Stomach smooth muscle (tissue), 2 donors: ENCODE data around the gene NEAT1.
A peak's percentile ranks its signal among the peaks of the same experiment; 100 is the strongest.

Experiments used
- H3K27ac ChIP-seq: one replicate; pipeline ENCODE4 v1.7.0; 2013; ENCODE audit warnings: mild to moderate bottlenecking, low read length, inconsistent platforms
- H3K27me3 ChIP-seq, 2 donors: one replicate each; pipeline ENCODE4 v1.7.0; 2013; ENCODE audit warnings: low read length in 2 of 2; ENCODE audit not compliant: insufficient read depth in 2 of 2, control insufficient read depth in 1 of 2
- H3K36me3 ChIP-seq, 2 donors: one replicate each; pipeline ENCODE4 v1.7.0; 2013; ENCODE audit warnings: low read length in 2 of 2; ENCODE audit not compliant: control insufficient read depth in 2 of 2, insufficient read depth in 2 of 2
- H3K4me1 ChIP-seq: one replicate; pipeline ENCODE4 v1.7.0; 2013; ENCODE audit warnings: low read length; ENCODE audit not compliant: control insufficient read depth, insufficient read depth
- H3K4me3 ChIP-seq, 2 donors: one replicate each; pipeline ENCODE4 v1.7.0; 2013; ENCODE audit warnings: low read length in 2 of 2
- H3K9ac ChIP-seq, 2 donors: one replicate each; pipeline ENCODE4 v1.7.0; 2013; ENCODE audit warnings: low read length in 2 of 2, mild to moderate bottlenecking in 1 of 2
- H3K9me3 ChIP-seq, 2 donors: one replicate each; pipeline ENCODE4 v1.7.0; 2013; ENCODE audit warnings: low read length in 2 of 2; ENCODE audit not compliant: control insufficient read depth in 2 of 2
- donor health status: healthy.
- donor health status: Pancreatic carcinoma.

NEAT1 gene

DNA sequence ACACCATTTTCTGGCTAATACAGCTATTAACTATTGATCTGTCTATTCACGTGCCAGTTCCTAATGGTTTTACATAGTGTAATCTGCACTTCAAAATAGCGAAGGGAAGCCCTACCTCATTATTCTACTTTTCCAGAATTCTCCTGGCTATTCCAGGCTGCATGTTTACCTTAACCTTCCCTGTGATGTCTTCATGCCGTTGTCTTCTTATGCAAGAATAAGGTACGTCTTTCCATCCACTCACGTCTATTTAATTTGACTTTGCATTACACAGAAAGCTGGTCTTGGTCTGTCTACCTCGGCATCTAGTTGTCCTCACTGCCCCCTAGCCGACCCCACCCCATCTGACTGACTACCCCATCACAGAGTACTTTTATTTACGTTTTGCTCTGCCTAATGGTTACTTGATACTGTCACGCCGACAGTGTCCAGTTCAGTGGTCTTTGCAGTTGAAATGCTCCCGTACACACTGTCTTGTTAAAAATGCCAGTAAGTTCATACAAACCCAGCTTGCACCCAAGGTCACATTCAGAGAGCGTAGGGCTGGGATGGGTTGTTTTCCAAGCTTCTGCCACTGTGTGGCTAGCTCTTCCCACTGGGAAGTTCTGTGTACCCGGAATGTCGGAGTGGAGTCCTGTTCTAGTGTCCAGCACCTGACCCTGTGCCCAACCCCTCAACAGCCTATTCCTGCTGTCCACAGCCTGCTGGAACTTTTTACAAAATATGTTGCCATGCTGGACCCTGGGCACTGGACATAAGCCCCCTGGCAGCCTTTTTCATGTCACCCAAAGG, 15.0 kb downstream of the NEAT1 start:
- Histone ChIP-seq H3K27me3 (no peaks in the 10 kb centered on the region), H3K9ac (peak overlapping the region in 1 of 2 donors; percentile 7), H3K4me3 (peak overlapping the region in 1 of 2 donors; percentile 10), H3K36me3 (peaks cover 48 to 60% of the 10 kb centered on the region in 2 donors), H3K9me3 (no peaks in the 10 kb centered on the region), H3K4me1 (peaks cover 56% of the 10 kb centered on the region), H3K27ac (no peak overlapping the region)

DNA sequence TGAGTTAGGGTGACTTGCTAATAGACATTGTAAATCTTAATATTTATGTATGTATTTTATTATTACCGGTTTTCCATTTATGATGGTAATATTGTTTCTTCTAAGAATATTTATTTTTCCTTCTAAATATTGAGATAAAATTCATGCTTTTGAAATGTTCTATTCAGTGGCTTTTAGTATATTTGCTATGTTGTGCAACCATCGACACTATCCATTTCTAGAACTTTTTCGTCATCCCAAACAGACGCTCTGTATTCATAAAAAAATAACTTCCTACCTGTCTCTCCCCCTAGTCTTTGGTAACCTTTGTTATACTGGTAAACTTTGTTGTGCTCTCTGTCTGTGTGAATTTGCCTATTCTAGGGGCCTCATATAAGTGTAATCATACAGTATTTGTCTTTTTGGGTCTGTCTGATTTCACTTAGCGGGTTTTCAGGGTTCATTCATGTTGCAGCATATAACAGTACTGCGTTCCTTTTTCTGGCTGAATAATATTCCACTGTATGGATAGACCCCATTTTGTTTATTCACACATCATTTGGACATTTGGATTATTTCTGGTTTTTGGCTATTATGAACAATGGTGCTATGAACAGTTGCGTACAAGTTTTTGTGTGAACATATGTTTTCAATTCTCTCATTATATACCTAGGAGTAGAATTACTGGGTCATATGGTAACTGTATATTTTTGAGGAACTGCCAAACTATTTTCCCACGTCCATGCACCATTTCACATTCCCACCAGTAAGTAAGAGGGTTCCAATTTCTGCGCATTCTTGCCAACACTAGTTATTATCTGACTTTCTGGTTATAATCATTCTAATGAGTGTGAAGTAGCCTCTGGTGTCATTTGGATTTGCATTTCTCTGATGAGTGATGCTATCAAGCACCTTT, 15.9 kb downstream of the NEAT1 start:
- Histone ChIP-seq H3K9ac (no peak overlapping the region), H3K36me3 (peaks cover 54 to 69% of the 10 kb centered on the region in 2 donors), H3K9me3 (no peaks in the 10 kb centered on the region), H3K27ac (peak overlapping the region; percentile 18), H3K4me3 (no peak overlapping the region), H3K27me3 (no peaks in the 10 kb centered on the region), H3K4me1 (peaks cover 63% of the 10 kb centered on the region)

GRCh38 chr11:65439331-65440181, 17.0 kb downstream of the NEAT1 start:
- peaks cover 59 to 72% of the 10 kb centered on the region in 2 donors for H3K36me3 ChIP-seq

DNA sequence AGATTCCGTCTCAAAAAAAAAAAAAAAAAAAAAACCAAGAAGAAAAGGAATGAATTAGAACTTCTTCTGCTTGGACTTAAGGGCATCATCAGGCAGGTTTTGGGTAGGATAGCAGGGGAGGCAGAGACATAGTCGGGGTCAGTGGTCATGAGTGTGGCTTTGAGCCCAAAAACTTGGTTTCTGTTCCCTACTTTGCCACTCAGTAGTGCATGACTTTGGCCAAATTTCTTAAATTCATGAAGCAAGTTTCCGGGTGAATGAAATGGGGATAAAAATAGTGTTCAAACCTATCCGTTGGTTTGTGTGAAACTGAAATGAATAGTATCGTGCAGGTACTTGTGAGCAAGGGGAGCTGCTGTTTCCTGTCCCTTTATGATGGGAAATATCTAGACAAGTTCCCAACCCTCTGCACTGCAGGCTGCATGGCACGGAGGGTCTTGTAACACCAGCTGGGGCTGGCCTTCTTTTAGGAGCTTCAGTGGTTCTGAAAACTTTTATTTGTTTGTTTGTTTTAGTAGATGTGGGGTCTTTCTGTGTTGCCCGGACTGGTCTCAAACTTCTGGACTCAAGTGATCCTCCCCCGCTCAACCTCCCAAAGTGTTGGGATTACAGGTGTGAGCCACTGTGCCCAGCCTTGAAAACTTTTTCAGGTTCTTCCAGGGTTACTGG, 18.4 kb downstream of the NEAT1 start:
- peaks cover 58 to 70% of the 10 kb centered on the region in 2 donors for H3K36me3 ChIP-seq
- H3K4me3 ChIP-seq: no peak overlapping the region
- H3K9ac ChIP-seq: no peak overlapping the region
- H3K27me3 ChIP-seq: no peaks in the 10 kb centered on the region
- peaks cover 53% of the 10 kb centered on the region for H3K4me1 ChIP-seq
- H3K9me3 ChIP-seq: no peaks in the 10 kb centered on the region
- no peak overlapping the region for H3K27ac ChIP-seq

More at GRCh38 chr11:65439331-65440181, 17.0 kb downstream of the NEAT1 start:
- H3K4me3 ChIP-seq: no peak overlapping the region
- H3K27ac ChIP-seq: peak overlapping the region; percentile 18
- H3K4me1 ChIP-seq: peaks cover 64% of the 10 kb centered on the region
- H3K9ac ChIP-seq: no peak overlapping the region
- no peaks in the 10 kb centered on the region for H3K9me3 ChIP-seq
- no peaks in the 10 kb centered on the region for H3K27me3 ChIP-seq

DNA sequence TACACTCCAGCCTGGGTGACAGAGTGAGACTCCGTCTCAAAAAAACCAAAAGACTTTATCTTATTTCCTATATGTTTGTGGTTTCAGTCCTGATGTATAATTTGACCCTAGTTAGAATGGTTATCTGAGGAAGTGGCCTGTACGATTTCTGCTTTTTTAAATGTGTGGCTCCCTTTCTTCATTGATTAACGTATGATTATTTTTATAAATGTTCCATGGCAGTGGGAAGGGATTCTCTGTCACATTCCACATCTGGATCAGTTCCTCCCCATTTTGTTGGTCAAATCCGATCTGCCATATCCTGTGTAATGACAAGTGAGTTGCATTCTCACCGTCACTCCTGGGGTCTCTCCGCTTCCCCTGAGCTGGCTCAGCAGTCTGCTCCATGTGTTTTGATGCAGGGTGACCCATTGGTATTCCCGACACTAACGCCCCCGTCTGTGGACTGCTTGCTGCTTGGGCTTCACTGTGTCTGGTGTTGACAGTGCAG, 20.3 kb downstream of the NEAT1 start:
- Histone ChIP-seq H3K4me3 (no peak overlapping the region), H3K4me1 (peaks cover 42% of the 10 kb centered on the region), H3K9me3 (no peaks in the 10 kb centered on the region), H3K27me3 (no peaks in the 10 kb centered on the region), H3K27ac (peak overlapping the region; percentile 70), H3K9ac (no peak overlapping the region), H3K36me3 (peaks cover 51 to 60% of the 10 kb centered on the region in 2 donors)

DNA sequence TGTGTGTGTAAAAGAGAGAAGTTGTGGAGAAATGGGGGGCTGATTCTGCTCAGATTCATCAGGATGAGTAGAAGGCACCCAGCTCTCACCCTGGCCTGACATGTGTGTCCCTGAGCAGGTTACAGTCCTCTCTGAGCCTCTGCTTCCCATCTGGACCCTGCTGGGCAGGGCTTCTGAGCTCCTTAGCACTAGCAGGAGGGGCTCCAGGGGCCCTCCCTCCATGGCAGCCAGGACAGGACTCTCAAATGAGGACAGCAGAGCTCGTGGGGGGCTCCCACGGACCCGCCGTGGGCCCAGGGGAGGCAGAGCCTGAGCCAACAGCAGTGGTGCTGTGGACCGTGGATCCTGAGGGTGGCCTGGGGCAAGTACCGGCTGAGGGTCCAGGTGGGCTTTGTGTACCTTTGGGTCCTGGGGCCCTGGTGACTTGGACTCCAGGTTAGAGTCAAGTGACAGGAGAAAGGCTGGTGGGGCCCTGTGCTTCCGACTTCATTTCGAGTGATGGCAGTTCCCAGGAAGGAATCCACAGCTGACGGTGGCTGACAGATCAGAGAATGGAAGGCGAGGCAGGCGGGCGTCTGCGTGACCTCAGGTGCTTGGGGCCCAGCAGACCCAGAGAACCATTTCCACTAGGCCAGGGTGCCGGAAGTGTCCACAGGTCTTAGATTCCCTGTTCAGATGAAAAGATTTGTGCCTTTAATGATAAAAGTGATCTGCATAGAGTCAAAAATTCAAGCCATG, 21.9 kb downstream of the NEAT1 start:
- no peak overlapping the region for H3K4me3 ChIP-seq
- peaks cover 39% of the 10 kb centered on the region for H3K4me1 ChIP-seq
- peaks cover 44 to 50% of the 10 kb centered on the region in 2 donors for H3K36me3 ChIP-seq
- H3K9me3 ChIP-seq: no peaks in the 10 kb centered on the region
- peak overlapping the region; percentile 70 for H3K27ac ChIP-seq
- H3K27me3 ChIP-seq: no peaks in the 10 kb centered on the region
- H3K9ac ChIP-seq: no peak overlapping the region

GRCh38 chr11:65445101-65445603, 22.6 kb downstream of the NEAT1 start:
- peak overlapping the region; percentile 18 for H3K27ac ChIP-seq
- peaks cover 36% of the 10 kb centered on the region for H3K4me1 ChIP-seq
- H3K27me3 ChIP-seq: no peaks in the 10 kb centered on the region
- H3K9ac ChIP-seq: no peak overlapping the region
- H3K4me3 ChIP-seq: no peak overlapping the region
- peaks cover 40 to 50% of the 10 kb centered on the region in 2 donors for H3K36me3 ChIP-seq
- no peaks in the 10 kb centered on the region for H3K9me3 ChIP-seq

DNA sequence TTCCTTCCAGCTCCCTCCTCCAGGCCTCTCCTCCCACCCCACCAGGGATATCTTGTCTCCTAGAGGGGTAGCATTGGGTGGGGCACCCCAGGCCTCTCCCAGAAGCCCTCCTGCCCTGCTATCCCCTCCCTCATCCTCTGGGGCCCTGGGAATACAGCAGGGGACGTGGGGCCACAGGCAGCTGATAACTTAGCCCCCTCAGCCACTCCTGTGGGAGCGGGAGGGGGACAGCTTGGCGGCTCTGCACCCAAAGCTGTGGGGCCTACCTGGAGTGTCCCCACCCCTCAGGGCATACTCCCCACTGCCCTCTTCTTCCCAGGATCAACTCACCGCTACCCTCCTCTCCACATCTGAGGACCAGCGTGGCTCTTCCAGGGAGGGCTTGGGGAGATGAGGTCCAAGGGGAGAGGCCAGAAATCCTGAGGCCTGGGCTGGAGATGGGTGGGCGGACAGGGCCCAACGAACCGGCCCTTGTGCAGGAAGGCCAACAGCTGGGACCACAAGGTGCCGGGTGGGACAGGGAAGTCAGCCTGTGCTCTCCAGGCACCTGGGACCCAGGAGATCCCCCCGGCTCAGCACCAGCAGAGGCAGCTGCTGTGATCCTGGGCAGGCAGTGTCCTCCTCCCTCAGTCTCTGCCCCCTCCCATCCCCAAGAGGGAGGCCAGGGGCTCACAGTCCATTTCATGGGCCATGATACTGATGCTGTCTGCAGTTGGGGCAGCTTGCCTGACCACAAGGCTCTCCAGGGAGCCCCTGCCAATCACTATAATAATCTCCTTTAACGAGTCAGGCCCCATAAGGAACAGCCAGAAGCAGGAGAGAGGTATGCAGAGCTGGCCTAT, 23.2 kb downstream of the NEAT1 start:
- H3K9me3 ChIP-seq: no peaks in the 10 kb centered on the region
- no peak overlapping the region for H3K4me3 ChIP-seq
- H3K36me3 ChIP-seq: peaks cover 40 to 50% of the 10 kb centered on the region in 2 donors
- H3K27ac ChIP-seq: peak overlapping the region; percentile 24
- H3K27me3 ChIP-seq: no peaks in the 10 kb centered on the region
- H3K4me1 ChIP-seq: peaks cover 33% of the 10 kb centered on the region
- no peak overlapping the region for H3K9ac ChIP-seq
